Inflammatory macrophage treated with lipopolysaccharide for 1 hour (primary cell): Measurements from ENCODE around the gene GPR84.
A peak's percentile ranks its signal among the peaks of the same experiment; 100 is the strongest.

Experiments
- DNase-seq, 2 donors: peaks; one replicate each; pipeline ENCODE4 v3.0.0-alpha.2; 2020 to 2022

Gene GPR84

DNA sequence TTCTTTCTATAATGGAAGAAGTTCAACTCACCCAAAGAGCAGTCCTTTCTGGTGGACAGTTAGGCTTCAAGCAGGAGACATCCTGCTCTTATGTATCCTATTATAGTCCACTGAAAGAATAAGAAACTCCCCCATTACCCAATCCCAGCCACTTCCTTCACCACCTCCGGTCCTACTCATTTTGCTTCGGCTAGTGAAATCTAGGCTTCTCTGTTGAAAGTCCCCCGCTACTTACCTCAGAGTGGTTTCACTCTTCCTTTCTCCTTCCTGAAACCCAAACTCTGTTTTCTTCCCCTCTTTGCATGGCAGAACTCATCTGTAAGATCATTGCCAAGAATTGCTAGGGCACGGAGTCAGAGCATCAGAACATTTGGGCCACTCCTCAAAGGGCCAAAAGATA, at the start of gene GPR84:
TSS of gene GPR84 (minus strand) at position 74 of the 400 bp plus-strand sequence. CDS start 635 bp downstream, outside the sequence.
- peak; percentile 94 to 96 for DNase-seq

GRCh38 chr12:54413284-54414190, 49.3 kb upstream of the GPR84 start:
- peak; percentile 64 to 65 for DNase-seq

- DNase-seq = no peak
Measured at GRCh38 chr12:54412786-54413185, 48.5 kb upstream of the GPR84 start.

DNA sequence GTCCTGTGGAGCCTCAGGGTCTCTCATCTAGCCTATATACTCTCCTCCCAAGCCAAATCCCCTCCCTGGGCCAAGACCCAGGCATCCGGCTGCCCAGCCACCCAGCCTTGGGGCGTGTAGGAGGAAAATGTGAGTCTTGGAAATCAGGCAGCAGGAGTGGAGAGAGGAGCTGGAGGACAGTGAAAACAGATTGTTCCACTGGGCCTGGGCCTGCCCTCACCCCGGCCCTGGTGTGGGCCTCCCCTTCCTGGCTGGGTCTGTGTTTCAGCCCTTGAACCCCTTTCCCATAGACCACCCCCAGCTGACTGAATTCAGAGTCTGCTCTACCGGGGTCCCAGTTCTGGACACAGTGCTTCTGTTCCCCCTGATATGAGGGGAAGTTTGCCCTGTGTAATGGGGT, 48.1 kb upstream of the GPR84 start:
- no peak for DNase-seq

- DNase-seq = peak; percentile 95 to 100
Measured at GRCh38 chr12:54411391-54412241, 47.3 kb upstream of the GPR84 start.

- DNase-seq = no peak
Measured at GRCh38 chr12:54409267-54409666, 45.0 kb upstream of the GPR84 start.

DNA sequence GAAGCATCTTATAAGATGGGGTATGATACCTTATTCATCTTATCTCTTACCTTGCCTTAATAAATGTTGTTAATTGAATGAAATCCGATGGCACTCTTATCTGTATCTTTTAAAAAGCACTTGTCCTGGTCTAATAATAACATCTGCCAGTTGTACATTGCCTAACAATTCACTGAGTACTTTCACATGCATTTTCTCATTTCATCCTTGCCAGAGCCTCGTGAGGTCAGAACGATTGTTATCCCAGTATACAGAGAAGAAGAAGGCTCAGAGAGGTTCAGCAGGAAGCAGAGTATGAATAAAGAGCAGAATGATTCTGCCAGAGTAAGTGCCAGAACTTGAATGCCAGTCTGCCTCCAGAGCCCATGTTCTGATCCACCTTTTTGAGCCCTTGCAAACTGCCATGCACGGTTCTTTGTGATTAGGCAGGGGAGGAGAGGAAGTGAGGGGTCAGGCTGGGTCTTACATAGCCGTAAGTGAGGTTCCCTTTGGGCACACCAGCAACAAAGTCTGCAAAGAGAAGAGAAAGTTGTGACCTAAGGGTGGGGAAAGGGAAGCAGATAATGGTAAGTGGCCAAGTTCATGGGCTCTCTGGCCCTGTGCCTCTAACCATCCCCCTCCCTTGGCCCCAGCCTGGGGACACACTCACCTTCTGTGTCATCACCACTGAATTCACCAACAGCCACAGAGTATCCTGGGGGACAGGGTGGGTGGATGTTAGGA, 43.1 kb upstream of the GPR84 start:
- peak; percentile 51 to 54 for DNase-seq

GRCh38 chr12:54405573-54405972, 41.3 kb upstream of the GPR84 start:
- DNase-seq = no peak

- DNase-seq = no peak
Measured at GRCh38 chr12:54405106-54405505, 40.8 kb upstream of the GPR84 start.

GRCh38 chr12:54404061-54405004, 40.0 kb upstream of the GPR84 start:
- peak; percentile 36 to 90 for DNase-seq

DNA sequence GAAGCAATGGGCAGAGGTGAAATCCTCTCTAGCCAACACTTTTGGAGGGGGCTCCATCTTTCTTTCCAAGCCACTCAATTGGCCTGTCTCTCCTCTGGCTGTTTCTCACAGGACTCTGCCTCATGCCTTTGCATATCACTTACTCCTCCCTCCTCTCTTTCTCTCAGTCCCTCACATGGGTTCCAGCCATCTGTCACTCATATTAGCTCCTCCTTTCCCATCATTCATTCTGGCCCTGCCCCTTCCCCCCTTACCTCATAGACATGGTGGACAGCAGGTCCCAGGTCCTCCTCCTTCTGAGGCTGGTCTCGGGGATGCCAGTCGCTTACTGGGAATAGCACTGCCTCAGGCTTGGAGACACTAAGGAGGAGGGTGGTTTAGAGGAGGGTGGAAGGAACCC, 36.8 kb upstream of the GPR84 start:
- no peak for DNase-seq

GRCh38 chr12:54398995-54399793, 34.9 kb upstream of the GPR84 start:
- peak; percentile 70 to 98 for DNase-seq

GRCh38 chr12:54398218-54398617, 33.9 kb upstream of the GPR84 start:
- no peak for DNase-seq

GRCh38 chr12:54397157-54397556, 32.9 kb upstream of the GPR84 start:
- DNase-seq = no peak

DNA sequence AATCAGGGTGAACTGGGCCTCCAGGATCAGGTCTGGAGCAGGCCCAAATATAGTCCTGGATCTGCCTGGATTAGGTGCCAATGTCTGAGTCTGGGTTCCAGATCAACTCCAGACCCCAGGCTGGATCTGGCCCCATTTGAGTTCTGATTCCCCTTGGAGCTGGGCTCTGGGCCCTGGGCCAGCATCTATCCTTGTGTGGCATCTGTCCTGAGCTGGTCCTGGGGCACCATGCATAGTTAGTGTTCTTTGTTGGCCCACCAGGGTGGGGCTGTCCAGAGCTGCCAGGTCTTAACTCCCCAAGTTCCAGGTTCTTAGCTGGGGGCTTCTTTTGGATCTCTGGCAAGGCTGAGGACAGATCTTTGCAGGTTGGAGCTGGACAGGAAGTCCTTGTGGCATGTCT, 31.3 kb upstream of the GPR84 start:
- no peak for DNase-seq

- DNase-seq = no peak
Measured at GRCh38 chr12:54394986-54395385, 30.7 kb upstream of the GPR84 start.

DNA sequence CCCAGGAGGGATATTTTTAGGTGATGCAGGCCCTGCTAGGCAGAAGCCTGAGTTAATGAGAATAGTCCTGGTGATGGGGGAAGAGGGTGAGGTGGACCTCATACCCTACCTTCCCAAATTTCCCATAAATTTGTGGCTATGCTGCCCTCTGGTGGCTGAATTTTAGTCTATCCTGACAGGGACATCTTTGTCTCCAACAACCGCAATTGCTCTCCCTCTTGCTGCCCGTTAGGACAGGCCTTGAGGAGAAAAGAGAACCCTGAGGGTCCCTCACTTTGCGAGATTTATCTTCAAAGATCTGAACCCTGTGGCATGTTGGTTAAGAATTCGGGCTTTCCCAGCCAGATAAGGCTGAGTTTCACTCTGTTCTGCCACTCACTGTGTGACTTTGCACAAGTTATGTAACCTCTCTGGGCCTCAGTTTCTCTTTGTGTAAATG, 30.0 kb upstream of the GPR84 start:
- peak; percentile 39 to 90 for DNase-seq

GRCh38 chr12:54393743-54394142, 29.5 kb upstream of the GPR84 start:
- peak; percentile 46 to 63 for DNase-seq

DNA sequence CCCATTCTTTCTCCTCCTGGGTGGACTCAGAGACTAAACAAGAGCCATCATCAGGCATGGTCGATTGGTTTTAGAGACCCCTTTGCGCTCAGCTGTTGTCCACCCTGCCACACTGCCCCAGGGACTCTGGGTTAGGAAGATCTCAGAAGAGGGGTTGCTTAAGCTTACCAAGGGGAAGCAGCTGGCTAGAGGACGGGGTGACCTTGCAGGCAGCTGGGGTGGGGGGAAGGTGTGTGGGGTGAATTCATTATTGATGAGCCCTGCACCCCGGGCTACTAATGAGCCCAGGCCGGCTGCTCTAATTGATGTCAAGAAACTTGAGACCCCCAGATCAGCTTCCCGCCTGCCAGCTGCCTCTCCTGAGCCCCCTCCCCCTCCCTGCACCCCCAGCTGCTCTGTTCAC, 28.9 kb upstream of the GPR84 start:
- DNase-seq = no peak

GRCh38 chr12:54392485-54393206, 28.4 kb upstream of the GPR84 start:
- DNase-seq = no peak
